Stimulated activated CD8-positive, alpha-beta memory T cell treated with anti-CD3 and anti-CD28 coated beads, Interleukin-15, amount 100 ng/mL, for 48 hours (primary cell): Measurements from ENCODE around the gene CHSY1.

Source experiments
- DNase-seq, 2 donors: peaks; one replicate each; pipeline ENCODE4 v3.0.0-alpha.2; 2020; ENCODE audit warnings: low read depth in 2 of 2

The CHSY1 gene

GRCh38 chr15:101189409-101190091 is 62.3 kb downstream of the CHSY1 start:
- no peak for DNase-seq

- DNase-seq: no peak
Measured at GRCh38 chr15:101188637-101189408, 63.0 kb downstream of the CHSY1 start.

GRCh38 chr15:101187820-101188636 is 63.8 kb downstream of the CHSY1 start:
- DNase-seq: no peak

- no peak for DNase-seq
Measured at GRCh38 chr15:101185770-101186169, 66.1 kb downstream of the CHSY1 start.

GRCh38 chr15:101185336-101185735 is 66.5 kb downstream of the CHSY1 start:
- DNase-seq: no peak

GRCh38 chr15:101184830-101185229 is 67.0 kb downstream of the CHSY1 start:
- no peak for DNase-seq

GRCh38 chr15:101183931-101184305 is 67.9 kb downstream of the CHSY1 start:
- no peak for DNase-seq

GRCh38 chr15:101183226-101183930 is 68.5 kb downstream of the CHSY1 start:
- no peak for DNase-seq

- DNase-seq: no peak
Measured at GRCh38 chr15:101182215-101182614, 69.6 kb downstream of the CHSY1 start.

GRCh38 chr15:101181349-101181748 is 70.5 kb downstream of the CHSY1 start:
- DNase-seq: no peak

GRCh38 chr15:101180620-101181307 is 71.1 kb downstream of the CHSY1 start:
- no peak for DNase-seq

GRCh38 chr15:101179341-101180153 is 72.3 kb downstream of the CHSY1 start:
- no peak for DNase-seq

- no peak for DNase-seq
Measured at GRCh38 chr15:101178931-101179330, 72.9 kb downstream of the CHSY1 start.

GRCh38 chr15:101178479-101178878 is 73.4 kb downstream of the CHSY1 start:
- no peak for DNase-seq

- DNase-seq: no peak
Measured at GRCh38 chr15:101177866-101178265, 74.0 kb downstream of the CHSY1 start.

- DNase-seq: no peak
Measured at GRCh38 chr15:101176625-101177024, 75.2 kb downstream of the CHSY1 start.

GRCh38 chr15:101175401-101175800 is 76.4 kb downstream of the CHSY1 start:
- DNase-seq: no peak

GRCh38 chr15:101174152-101174920 is 77.5 kb downstream of the CHSY1 start:
- DNase-seq: no peak

GRCh38 chr15:101173233-101174119 is 78.4 kb downstream of the CHSY1 start:
- no peak for DNase-seq
